CD4-positive, alpha-beta T cell treated with Interleukin-6 at 100 ng/mL for 8 hours (primary cell): ENCODE measurements around the gene EBF3.

Source experiments
- DNase-seq: peaks from one replicate; pipeline ENCODE4 v3.0.0-alpha.2; 2020; ENCODE audit warnings: mixed read lengths, low spot score

EBF3 gene

GRCh38 chr10:129971381-129972144 lies 7.5 kb upstream of the EBF3 start:
- DNase-seq = no peak

DNA sequence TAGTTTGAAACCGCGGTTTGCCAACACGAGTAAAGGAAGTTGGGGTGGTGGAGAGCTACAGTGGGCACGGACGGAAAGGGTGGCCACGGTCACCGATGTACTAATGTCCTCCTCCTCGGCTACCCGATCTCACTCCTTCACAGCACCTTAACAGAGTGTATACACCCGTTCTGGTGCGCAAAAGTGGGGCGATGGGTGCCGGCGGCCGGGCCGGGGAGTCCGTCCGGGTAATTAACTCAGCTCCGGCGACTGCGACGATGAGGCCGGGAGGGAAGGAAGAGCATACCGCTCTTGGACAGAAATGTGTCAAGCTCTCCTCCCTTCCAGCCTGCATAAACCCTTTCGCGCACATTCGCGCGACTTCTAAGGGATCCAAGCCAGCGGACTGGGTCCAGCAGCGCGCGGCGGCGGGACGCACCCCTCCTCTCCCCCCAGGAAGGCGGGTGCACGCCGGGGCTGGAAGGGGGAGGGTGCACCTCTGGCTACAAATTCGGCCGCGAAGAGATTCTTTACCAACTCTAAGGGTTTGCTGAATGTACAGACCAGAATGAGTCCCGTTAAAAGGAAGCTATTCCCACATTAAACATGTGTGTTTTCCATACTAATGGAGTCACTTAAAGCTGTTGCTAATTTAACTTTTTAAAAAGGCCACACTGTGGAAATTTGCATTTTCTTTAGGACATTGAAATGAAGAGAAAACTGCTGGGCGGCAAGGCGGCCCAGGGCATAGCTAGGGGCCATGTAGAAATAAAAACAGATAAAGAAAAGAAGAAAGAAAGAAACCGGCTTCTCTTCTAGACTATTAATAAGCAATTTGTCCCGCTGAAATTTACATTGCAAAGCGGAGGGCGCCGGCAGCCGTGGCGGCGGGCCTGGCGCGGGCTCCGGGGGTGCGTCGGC lies 6.6 kb upstream of the EBF3 start:
- no peak for DNase-seq

DNA sequence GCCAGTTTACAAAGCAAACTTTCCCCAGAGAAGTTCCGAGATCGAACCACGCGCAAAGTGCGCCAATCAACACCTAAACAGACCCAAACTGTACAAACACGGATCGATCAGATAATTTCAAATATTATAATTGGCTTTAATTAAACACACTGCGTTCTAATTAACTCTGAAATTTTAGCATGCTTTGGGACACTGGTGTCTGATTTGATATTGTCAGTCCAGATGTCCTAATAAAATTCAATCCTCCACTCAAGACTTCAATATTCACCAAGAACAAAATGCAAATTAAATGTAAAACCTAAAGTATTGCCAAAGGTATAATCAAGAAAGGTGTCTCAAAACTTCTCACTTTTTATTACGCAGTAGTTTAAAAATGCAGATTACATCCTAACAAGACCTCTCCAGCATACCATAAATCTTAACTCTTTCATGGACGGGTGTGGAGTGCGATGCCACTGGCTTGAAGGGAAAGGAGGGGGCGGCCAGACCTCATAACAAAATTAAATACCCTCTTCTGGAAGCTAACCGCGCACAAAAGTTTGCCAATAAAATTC lies 5.9 kb upstream of the EBF3 start:
- DNase-seq = no peak

GRCh38 chr10:129969184-129969910 lies 5.3 kb upstream of the EBF3 start:
- no peak for DNase-seq

DNA sequence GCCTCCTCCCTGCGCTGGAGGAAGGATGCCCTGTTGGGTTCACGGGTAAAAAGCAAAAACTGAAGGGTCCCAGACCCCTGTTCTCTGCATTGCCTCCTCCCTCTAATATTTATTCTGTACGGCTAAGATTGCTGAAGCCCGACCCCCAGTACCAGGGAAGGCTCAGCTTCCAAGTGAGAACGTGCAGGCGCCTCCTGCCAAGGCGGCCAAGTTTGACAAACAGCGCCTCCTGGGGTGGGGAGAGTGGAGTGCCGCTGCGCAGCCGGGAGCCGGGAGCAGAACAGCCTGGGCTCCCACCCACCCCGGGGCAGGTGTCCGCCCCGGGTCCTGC lies 4.7 kb upstream of the EBF3 start:
- DNase-seq = no peak

DNA sequence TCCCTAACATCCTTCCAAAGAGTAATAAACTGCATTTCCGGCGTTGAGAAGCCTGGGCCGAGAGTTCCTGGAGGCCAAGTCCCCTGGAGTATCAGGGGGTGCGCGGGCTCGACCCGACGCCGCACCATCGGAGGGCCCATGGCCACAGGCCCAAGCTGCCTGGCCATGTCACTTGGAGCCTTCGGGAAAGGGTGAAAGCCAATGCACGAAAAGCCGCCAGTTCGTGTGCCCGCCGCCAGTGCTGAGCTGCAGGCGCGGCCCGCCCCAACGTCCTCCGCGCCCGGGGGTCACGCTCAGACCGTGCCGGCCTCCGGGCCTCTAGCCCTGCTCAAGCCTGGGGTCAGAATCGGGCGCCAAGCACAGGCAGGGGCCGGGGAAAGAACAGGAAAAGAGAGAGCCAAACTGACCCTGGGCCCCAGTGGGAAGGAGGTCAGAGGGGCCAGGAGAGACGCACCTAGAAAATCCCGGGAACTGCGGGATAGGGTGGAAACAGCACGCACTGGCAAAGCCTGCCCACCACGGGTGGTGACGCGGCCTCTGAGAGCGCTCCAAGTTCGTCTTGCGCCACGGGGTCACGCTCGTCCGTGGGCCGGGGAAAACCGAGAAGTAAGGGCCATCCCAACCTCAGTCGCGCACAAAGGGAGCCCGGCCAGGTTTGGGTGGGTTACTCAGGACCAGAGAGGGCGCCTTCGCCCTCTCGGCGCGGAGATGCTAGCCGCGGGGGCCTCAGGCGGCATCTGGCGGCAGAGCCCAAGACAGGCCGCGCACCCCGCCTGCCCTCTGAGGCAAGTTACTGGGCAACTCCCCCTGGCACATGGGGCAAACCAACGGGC lies 4.2 kb upstream of the EBF3 start:
- DNase-seq = no peak

DNA sequence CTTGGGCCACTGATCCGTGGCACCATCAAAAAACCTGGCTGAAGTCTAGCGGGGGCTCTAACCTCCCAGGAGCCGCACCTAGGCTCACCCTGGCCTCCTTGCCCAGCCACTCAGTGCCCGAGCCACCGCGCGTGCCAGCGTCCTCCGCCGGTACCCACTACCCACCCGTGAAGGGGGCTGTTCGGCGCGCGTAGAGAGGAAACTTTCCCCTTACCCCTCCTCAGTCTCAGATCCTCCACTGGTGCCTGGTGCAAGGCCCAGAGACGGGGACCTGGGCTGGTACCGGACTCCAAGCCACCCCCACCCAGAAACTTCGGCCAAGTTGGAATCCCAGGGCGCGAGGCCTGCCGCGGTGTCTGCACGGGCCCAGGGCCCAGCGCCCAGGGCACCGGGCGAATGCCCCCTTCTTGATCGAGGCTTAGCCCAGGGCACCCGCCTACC lies 3.5 kb upstream of the EBF3 start:
- no peak for DNase-seq

DNA sequence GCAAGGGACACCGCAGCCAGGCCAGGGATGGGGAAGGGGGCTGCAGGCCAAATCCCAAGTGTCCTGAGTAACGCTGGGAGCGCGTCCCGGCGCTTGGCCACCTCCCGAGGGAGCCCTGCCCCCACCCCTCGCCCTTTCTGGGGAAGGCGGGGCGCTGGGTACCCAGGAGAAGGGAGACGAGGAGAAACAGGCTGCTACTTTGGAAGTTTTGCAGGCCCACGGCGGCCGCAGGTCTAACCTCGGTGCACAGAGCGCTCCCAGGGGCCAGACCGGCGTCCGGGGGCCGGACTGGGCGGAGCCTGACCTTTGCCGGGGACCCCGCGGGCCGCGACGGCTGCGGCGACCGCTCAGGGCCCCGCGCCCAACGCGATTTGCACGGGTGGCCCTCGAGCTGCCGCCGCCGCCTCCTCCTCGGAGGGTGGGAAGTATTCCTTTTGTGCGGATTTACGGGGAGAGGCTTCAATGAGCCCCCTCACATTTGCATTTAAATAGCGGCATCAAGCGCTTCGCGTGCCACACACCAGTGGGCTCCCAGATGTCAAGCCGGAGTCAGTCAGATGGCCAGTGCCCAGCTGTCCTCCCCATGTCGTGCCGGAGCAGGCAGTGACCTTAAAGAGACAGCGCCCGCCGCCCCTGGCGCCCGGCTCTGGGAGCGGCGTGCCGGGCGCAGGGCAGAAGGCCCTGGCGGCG lies 3.0 kb upstream of the EBF3 start:
- no peak for DNase-seq

DNA sequence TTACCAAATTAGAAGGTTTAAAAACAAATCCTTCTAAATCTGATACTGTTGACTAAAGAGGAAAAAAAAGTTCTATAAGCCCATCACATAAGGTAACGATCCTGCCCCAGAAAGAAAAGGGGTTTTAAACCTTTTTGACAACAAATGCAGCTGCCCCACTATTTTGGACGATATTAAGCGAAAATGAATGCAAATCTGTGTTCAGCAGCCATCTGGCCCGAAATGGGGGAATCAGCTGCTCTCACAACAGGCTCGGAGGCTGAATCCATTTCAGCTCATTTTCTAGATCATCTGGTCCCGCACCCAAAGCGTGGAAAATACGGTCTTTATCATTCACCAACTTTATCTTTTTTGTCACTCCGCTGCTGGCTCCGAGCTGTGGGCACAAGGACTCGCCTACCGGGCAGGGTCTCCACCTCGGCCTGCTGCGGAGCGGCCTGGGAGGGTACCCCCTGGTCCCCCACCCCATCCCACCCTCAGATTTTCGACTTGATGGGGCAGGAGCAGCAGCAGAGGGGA lies 2.4 kb upstream of the EBF3 start:
- DNase-seq = no peak

- DNase-seq = no peak
These were observed 1.9 kb upstream of the EBF3 start for GRCh38 chr10:129965959-129966358.

DNA sequence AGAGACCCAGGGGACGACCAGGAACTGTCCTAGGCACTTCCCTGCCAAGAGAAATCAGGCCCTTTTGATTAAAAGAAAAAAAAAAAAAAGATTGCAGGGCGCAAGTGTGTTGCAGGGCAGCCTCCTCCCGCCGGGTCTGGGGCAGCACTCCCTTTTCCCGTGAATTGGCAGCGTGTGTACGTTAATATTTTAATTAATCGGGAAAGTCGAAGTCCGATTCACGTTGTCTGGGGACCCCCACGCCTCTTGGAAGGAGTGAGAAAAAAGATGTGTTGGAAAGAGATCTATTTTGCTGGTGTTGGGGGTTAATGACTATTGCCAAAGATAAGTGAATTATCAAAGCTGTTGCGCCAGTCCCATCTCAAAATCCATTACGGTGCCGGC lies 1.3 kb upstream of the EBF3 start:
- no peak for DNase-seq

DNA sequence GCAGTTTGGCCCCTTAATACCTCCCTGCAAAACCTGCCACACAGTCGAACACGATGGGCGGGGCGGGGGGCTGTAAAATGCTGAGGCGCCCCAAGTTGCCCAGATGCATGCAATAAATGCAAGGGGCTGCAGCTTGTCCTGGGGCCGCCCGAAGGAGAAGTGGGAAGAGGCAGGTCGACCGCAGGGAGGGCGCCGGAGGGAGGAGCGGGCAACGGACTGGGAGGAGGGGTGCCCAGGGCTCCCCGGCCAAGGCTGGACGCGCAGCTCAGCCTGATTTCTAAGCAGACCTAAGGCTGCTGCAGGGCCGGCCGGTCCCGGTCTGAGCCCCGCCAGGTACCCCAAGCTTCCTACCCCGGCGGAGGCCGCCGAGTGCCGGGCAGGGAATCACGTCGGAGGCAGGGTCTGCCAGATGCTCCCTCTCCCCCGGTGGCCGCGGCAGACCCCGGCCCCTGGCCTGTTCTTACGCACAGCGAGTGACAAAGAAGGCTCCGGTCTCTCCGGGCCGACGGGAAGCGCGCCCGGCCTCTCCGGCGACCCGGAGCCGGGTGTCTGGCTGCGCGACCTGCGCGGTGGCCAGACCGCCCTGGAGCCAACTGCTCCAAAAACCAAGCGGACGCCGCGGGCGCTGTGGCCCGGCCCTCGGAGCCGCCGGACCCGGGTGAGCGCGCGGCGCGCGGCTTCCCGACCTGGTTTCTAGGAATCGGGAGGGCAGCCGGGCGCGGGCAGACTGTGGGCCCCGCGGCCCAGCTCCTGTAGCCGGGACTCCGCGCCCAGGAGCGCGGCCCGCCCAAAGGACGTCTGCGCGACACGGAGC lies 744 bp upstream of the EBF3 start:
- no peak for DNase-seq

- DNase-seq = no peak
These were observed 1.0 kb downstream of the EBF3 start for GRCh38 chr10:129962872-129963640.

- no peak for DNase-seq
These were observed 1.8 kb downstream of the EBF3 start for GRCh38 chr10:129962031-129962871.

DNA sequence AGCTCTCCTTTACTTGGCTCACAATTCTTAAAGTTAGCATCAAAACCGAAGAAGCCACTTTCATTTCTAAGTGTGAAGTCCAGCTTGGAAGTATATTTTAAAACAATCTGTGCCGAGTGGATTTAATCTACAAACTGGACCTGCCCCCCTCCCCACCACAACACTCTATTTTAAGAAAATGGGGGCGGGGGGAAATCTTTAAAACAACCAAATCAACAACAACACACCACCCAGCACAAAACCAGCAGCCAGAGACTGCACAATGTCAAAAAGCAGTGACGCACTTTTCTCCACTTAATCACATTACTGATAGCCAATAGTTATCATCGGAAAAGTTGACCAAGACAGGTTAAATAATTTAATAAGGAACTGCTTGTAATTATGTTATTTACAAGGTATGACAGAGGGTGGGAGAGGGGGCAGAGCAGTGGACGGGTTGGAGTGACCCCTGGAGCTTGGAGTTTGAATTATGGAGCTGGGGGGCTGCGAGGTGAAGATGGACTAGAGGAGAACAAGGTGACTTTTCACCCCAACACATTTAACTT lies 2.8 kb downstream of the EBF3 start:
- DNase-seq = no peak

DNA sequence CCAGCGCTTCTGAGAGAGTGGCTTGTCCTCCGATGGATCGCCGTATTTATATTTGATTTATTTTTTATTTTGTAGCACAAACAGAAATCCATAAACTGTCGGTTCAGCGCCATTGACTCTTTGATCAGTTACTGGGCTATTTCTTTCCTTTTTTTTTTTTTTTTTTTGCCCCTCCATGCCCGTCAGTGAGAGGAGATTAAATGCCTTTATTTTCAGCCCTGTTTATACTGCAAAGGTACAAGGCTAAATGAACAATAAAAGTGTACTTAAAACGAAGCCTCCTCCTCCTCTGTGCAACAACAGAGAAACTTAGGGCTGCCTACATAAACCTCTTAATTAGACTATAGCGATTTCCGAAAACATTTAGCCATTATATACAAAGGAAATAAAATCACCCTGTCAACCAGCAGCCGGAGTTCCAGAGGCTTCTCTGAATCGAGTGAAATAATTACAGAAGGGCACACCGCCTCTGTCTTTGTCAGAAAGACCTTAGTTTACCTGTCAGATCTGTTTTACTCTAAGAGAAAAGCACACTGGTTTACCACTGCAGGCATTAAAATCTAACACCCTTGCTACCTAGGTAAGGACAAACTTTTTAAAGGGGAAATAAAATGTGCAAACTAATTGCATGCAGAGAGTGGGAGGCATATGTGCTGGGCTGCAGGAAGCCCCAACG lies 3.5 kb downstream of the EBF3 start:
- DNase-seq = no peak
